Renal pelvis (tissue), 4 donors: Measurements from ENCODE around the gene STK32C. TPM values are rescaled to one million over a fixed set of nuclear protein-coding genes. Genes with fewer than 3 reads are reported as not detected.
"Not testable (repeated sequence)": the region's sequence is repeated elsewhere in the genome, so short reads cannot be mapped to it uniquely, and the experiment has no call there.

Experiments used
- DNase-seq: peaks from one replicate; pipeline ENCODE4 v3.0.0-alpha.2; 2013
- polyA plus RNA-seq, 3 donors: library from polyadenylated mRNA; unstranded; fragments of 120-200 nt; gene quantifications; one replicate each; pipeline ENCODE4 v1.2.1, GENCODE V29; 2013; ENCODE audit not compliant: insufficient read length in 3 of 3

The STK32C gene
- polyA plus RNA-seq, 3 donors, result 11.6 to 15.4 (median 12.4) TPM

DNA sequence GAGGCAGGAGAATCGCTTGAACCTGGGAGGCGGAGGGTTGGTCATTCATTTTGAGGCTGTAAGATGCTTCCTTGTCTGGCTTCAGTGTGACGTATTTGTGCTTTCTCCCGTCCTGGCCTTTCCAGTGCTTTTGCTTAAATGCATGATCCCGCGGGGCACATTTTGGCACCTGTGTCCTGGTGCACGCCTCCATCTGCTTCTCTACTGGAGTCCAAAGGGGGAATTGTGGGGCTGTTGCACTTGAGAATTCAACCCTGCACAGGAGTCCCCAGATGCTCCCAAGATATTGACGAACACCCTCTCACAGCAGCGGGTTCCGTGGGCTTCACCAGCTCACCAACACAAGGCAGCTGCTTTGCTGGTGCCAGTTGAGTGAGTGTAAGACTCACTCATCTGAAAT is 14.0 kb upstream of the STK32C start:
- no peak for DNase-seq

- no peak for DNase-seq
Measured at GRCh38 chr10:132320654-132321469, 13.1 kb upstream of the STK32C start.

GRCh38 chr10:132319853-132320653 is 12.3 kb upstream of the STK32C start:
- no peak for DNase-seq

- DNase-seq, result not testable (repeated sequence)
Measured at GRCh38 chr10:132317477-132317876, 9.7 kb upstream of the STK32C start.

DNA sequence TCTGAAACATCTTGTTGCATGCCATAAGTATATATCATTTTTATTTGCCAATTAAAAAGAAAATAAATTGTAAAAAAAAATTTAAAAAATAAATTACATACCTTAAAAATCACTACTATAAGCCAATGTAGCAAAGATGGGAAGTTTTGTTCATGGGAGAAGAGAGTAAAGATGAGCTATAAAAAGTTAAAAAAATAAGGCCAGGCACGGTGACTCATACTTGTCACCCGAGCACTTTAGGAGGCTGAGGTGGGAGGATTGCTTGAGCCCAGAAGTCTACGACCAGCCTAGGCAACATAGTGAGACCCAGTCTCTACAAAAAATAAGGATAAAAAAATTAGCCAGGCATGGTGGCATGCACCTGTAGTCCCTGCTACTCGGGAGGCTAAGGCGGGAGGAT is 8.4 kb upstream of the STK32C start:
- DNase-seq, result no peak

- not testable (repeated sequence) for DNase-seq
Measured at GRCh38 chr10:132314881-132315280, 7.1 kb upstream of the STK32C start.

DNA sequence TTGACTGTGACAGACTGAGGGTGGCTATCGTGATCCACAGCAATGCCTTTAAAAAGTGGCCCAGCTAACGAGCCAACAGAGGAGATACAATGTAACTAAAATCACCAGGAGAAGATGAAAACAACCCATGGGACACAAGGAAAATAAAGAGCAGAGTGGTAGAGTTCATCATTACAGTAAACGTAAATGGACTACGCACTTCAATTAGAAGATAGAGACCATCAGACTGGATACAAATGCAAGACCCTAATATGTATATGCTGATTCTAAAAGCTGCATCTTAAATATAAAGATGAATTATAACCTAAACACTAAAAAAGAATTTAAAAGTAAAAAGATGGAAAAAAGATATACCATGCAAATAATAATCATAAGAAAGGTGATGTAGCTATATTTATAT is 6.6 kb upstream of the STK32C start:
- DNase-seq, result no peak

DNA sequence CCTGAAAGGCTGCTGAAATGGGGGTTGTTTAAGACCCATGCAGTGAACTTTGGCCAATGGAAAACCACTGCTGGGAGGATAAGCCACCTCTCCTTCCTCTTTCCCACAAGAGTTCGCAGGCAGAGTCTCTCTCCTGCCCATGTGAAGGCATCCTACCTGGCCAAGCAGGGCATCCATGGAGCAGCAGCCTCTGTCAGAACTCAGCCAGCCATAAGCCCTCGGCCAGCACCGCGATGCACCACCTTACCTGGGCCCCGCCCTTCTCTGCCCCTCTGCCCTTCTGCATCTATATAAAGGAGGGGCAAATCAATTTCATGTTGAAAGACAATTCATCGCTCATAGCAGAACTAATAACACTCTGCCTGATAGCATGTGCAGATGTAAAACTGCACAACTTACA is 6.1 kb upstream of the STK32C start:
- DNase-seq, result no peak

GRCh38 chr10:132313305-132313704 is 5.6 kb upstream of the STK32C start:
- no peak for DNase-seq

DNA sequence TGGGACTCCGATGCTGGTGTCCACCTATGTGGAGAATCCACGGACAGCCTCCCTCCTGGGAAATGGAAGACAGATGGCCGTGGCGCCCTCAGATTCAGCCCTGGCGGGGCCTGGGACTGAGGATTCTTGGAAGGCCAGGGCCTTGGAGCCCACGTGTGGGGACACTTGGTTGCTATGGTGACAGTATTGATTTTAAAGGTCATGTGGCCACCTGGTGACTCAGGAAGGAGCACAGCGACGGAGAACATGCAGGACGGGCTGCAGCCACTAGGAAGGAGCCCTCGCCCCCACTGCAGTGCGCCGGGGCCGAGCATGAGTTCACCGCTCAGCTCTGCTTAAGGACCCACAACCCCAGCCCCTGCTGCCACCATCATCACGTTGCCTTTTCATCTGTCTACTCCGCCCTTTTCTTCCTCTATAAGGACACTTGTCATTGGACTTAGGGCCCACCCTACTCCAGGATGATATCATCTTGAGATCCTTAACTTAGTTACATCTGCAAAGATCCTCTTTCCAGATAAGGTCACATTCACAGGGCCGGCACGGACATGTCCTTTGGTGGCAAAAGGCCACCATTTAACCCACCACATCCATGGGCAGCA is 3.7 kb upstream of the STK32C start:
- no peak for DNase-seq

DNA sequence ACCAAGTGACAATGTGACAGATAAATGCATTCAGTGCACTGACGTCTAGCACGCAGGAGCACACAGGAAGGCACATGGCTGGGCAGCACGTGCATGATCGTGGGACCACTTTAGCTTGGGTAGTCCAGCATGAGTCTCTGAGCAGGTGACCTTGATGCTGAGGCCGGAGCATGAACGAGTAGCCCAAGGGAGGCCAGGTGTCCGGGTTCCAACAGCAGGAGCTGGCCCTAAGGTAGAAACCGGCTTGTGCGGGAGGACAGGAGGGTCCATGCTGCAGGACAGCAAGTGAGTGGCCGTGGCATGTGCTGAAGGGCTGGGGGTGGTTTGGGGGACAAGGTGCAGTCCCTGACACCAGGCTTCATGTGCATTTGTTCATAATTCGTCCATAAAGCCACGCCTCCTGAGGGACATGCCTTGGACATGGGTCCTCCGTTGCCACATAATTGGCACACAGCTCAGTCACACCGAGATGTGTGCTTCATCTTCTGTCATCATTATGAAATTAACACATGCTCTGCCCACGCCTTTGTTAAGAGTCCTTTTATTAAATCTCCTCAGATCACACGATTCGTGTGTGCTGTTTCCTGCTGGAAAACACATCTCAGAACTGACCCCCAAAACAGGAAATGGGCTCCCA is 3.1 kb upstream of the STK32C start:
- DNase-seq, result no peak

DNA sequence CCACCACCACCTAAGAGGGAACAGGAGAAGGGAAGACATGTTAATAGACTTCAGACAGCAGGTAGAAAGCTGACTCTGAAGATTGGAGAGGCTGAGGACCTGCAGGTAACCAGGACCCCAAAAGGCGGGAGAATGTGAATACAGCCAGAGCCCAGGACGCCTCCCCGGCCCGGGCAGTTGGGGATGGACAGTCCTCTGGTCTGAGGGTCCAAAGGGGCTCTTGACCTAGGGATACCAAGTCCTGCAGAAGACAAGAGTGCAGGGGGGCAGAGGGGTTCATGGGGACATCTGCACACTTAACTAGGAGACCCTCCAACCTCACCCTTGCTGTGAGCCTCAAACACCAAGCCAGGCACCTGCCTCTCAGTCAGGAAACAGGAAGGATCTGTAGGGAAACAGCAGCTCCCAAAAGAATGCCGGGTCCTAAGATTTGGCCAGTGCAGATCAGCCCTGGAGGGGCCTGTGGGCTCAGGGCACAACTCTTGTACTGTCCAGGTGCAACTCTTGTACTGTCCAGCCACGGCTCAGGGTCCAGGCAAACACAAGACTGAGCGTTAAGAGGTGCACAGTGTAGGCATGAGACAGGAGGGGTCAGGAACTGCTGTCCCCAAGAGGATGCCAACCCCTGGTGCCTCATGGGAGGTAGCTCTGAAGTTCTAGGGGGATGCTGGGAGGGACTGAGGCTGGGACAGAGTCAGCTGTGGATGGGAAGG is 2.3 kb upstream of the STK32C start:
- no peak for DNase-seq

GRCh38 chr10:132309471-132309865 is 1.7 kb upstream of the STK32C start:
- no peak for DNase-seq

GRCh38 chr10:132308587-132309470 is 1.1 kb upstream of the STK32C start:
- no peak for DNase-seq

GRCh38 chr10:132306864-132307751 is 642 bp downstream of the STK32C start:
- no peak for DNase-seq

- DNase-seq, result no peak
Measured at GRCh38 chr10:132306343-132306685, 1.4 kb downstream of the STK32C start.

- DNase-seq, result no peak
Measured at GRCh38 chr10:132305654-132306342, 2.0 kb downstream of the STK32C start.

DNA sequence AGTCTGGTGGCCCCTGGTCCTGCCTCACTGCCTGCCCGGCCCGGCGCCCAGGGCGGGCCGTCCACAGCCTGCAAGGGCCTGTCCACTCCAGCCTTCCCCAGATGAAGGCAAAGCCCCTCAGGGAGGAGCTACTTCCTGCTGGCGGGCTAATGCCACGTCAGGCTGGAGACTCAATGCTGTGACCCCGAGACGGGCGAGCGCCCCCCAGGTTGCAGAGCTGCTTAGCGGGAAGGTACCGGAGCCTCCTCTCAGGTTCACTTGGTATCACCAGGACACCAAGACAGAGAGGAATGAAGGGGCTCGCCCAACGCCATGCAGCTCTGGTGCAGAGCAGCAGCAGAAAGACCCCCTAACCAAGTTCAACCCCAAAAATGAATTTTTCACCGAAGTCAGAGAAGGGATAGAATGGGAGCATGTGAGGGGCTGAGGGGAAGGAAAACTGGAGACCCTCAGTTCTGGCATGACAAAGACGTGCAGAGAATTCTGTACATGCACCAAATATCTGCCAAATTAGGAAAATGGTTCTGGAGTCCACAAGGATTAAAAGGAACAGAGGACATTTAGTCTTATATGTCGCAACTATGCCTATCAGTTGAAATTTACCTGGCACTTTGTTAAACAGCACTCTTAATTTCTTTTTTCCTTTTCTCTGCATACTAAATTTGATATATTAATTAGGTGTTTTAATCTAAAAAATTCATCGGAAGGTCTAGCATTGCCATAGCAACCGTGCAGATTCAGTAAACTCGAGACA is 2.8 kb downstream of the STK32C start:
- no peak for DNase-seq
